CD4-positive, alpha-beta T cell treated with Interleukin-12 subunit alpha and Interleukin-12 subunit beta, for 1 hour (primary cell): ENCODE measurements around the gene MIEN1.
"Not testable (repeated sequence)": the region's sequence is repeated elsewhere in the genome, so short reads cannot be mapped to it uniquely, and the experiment has no call there.

Source experiments
- DNase-seq: peaks from one replicate; pipeline ENCODE4 v3.0.0-alpha.2; 2020

Gene MIEN1, protein sequence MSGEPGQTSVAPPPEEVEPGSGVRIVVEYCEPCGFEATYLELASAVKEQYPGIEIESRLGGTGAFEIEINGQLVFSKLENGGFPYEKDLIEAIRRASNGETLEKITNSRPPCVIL

DNA sequence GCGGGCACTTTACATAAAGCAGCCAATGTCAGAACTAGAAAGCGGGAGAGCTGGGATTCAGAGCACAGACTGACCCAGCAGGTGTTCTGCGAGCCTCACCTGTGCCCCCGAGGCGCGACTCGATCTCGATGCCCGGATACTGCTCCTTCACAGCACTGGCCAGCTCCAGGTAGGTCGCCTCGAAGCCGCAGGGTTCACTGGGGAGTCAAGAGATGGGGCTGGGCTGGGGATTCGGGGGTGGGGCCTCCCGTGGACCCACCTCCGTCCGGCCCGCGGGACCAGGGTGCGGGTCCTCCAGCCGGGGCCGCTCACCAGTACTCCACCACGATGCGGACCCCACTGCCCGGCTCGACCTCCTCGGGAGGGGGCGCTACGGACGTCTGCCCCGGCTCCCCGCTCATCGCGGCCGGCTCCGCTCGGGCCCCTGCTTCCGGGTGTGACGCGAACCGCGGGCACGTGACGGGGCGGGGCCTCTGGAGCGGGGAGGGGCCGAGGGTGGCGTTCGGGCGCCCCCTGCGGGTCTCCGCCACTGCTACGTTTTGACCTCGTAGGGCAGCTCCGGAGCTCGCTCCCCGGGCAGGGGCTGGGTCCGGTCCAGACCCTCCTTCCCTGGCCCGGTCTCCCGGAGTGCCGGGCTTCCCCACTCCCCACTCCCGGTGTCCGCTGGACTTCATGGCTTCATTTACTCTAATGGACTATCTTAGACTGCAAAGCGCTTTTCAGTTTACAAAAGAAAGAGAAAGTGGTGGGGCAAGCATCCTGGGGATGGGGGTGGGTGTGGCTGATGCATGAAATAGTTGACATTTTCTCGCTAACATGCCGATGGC, at the start of gene MIEN1:
Gene MIEN1, minus strand, starts transcription at position 438 of the 827 bp plus-strand sequence. Its CDS starts 37 bp downstream, at position 401.
- peak; percentile 93 for DNase-seq

DNA sequence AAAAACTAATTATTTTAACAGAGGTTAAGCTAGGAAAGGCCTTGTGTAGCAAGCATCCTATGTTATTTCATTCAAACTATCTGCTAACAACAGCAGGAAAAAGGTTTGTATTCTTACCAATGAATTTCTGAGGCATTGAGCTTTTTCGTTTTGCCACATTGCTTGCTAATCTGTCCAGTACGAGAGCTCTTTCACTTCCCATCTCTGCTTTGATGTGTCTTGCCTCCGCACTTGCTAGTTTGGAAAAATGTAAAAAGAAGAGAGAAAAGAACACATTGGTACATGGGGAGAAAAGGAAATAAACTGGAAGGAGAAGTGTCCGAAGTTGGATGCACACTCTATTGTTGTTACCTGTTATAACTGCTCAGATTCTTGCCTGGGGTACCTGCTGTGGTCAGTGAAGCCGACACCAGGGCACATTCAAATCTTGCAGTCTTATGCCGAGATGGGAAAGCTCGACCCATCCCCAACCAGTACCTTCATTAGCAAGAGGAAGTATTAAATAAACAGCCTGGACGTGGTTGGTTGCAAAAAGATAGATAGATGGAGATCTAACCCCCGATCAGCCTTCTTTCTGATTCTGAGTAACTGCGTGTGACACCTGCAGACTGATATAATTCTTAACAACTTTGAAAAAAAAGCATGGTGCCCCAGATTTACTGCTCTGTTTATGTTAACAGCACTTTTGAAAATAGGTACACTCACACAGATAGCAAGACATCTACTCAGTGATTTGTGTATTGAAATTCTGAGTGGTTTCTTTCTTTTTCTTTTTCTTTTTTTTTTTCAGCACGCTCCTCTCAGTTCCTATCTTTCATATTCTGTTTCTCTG, 47.4 kb upstream of the MIEN1 start:
- peak; percentile 57 for DNase-seq

DNA sequence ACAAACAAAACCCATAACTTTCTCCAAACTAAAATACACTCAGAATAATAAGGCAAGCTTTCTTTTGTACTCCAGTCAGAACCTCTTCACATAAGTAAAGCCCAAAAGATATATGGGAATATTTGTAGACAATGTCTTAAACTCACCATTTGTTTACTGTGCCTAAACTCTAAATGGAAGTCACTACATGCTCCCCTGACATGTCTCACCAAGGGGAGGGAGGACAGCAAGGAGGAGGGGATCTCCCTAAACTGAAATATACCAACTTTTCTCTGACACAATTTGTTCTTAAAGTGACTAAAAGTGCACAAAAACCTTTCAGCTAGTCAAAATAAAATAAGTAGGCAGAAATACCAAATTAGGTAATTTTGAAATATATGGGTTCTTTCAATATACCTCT, 45.9 kb upstream of the MIEN1 start:
- peak; percentile 46 for DNase-seq

DNA sequence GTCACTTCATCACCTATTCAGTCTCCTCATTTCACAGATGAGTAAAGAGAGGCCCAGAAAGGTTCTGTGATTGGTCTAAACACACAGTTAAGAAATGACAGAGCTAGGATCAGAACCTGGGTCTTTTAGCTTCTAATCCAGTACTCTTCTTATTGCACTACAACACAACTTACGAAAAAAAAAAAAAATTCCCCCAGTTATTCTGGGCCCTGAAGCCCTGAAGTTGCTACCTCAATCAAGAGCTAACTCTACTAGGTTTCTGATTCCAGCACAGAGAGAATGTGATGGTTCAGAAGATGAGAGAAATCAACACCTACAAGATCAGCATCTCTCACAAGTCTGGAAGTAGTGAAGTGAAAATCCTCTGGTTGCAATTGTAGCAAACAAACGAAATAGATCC, 44.7 kb upstream of the MIEN1 start:
- DNase-seq = no peak

DNA sequence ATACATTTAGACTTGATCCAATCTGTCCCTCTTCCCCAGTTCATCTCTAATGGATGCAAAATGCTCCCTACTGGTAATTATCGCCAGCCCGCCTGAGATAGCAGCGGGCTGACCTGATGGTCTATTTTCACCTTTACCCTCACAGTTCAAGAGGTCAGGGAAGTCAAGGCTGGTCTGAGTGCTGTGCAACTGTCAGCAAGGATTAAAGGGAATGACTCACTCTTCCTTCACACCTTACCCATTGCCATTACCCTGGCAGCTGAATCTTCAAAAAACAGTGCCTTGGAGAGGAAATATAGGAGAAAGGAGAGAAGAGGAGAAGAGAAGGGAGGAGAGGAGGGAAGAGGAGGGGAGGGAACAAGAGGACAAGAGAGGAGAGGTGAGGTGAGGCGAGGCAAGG, 43.7 kb upstream of the MIEN1 start:
- no peak for DNase-seq

DNA sequence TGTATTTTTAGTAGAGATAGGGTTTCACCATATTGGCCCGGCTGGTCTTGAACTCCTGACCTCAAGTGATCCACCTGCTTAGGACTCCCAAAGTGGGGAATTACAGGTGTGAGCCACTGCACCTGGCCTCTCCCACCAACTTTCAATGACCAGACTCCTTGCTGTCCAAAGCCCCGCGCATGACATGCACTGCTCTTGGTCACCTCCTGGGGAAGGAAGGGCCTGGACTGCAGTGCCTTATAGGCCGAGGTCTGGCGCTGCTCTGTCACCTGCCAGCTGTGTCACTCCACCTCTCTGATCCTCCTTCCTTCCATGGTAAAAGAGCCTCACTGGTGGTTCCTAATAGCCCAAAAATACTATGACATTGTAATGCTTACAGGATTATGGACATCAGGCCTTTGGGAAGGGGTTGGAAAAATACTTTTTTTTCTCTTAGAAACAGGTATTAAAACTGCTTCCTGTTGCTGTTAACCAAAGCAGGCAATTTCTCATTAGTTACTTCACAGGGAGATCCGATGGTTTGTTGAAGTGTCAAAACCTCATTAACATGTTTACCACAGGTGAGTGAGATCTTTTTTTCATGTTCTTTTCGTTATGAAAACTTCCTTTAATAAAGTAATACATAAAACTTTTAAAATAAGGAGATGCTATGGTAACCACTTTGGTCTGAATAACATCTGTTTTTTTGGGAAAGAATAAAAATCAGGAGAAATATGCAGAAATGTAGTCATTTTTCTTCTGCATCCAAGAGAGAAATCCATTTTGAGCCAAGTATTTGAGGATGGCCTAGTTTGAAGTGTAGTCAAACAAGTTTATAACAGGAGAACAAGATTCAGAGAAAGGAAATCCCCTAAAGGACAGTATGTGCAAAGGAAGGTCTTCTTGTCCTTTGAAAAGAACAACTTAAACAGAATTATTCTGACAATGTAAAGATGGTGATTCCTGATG, 42.9 kb upstream of the MIEN1 start:
- peak; percentile 50 for DNase-seq

DNA sequence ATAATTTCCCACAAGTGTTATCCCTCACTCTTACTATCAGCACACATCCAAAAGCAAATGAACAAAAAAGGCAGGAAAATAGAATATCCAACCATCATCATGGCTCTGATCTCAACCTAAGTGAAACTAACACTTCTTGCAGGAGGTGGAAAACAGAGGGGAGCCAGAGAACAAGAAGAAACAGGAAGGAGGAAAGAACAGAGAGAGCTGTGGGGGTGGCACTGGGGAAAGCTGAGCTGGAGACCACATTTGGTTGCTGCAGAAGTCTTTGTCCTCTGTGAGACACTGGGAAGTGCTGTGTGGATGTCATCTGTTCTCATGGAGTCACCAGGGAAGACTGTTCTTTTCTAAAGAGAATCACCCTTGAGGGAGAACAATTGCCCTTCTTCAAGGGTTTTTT, 42.1 kb upstream of the MIEN1 start:
- no peak for DNase-seq

DNA sequence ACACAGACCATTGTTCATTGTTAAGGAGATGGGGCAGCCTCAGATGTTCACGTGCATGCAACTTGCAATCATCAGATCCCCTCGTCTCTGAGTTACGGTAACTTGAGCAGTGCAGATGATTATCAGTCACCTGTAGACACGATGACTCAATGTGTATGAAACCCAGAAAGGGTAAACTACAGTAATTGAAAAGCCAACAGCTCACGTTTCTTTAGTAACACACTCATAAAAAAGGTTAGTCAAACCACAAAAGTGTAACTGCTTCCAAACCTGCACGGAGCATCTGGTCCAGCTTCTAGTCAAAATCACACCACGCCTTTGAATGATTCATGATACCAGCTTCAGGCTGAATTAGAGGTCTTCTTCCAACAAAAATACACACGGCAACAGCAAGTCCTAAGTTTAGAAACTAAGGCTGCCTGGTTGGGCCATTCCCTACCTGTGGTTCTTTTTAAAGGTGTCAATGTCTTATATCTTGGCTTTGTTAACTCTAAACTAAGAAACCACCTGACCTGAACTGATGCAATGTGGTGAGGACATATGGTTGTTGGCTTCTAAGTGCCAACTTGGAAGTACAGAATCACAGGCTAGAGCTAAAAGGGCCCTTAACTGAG, 39.7 kb upstream of the MIEN1 start:
- DNase-seq = peak; percentile 75

DNA sequence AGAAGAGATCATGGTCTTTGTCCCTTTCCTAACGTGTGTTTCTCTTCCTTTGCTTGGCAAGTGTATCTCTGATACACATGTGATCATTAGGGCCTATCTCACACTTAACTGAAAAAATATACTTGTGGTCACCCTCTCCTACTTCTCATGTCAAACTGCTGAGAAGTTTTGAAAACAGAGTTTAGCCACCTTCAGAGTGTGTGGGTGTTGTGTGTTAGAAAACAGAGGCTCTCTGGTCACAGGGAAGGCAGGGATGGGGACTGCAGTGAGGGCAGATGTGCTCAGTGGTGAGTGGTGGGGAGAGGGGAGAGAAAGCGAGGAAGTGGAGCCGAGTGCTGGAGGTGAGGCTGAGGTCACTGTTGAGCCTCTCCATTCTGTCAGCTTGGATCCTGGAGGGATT, 36.8 kb upstream of the MIEN1 start:
- no peak for DNase-seq

DNA sequence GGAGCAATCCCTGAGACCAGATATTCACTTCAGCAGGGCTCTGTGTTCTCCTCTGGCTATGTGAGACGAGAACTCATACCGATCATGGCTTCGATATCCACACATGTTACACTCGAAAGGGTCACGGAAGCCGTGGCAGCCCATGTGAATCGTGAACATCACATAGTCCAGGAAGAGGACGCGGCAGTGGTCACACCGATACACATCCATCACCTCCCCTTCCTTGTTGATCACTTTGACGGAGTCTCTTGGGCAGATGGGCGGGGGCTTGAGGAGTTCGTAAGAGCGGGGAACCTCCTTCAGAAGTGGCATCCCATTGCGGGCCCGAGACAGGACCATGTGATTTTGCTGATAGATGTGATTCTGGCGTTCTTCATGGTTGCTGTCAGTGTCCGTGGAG, 35.4 kb upstream of the MIEN1 start:
- DNase-seq = no peak

DNA sequence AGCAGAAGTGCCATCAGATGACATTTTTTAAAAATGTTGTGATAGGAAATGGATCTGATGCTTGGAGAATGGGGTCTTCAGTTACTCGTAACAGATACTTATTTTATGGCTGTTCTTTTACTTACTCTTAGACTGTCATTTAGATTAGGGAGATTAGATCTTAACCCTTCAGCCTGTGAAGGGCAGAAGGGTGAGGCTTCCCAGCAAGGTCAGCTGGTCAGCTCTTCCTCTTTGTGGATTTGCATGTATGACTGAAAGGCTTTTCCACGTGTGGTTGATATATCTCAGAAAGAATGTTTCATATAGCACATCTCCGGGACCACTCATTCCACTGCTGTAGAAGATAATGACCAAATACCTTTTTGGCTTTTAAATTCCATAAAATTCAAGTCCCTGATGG, 34.8 kb upstream of the MIEN1 start:
- no peak for DNase-seq

DNA sequence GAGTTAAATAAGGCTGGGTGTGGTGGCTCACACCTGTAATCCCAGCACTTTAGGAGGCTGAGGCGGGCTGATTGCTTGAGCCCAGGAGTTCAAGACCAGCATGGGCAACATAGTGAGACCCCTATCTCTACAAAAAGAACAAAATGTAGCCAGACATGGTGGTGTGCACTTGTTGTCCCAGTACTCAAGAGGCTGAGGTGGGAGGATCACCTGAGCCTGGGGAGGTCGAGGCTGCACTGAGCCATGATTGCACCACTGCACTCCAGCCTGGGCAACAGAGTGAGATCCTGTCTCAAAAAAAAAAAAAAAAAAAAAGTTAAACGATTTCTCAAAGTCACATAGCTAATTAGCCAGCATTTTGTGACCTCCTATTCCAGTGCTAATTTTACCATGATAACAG, 33.8 kb upstream of the MIEN1 start:
- DNase-seq = not testable (repeated sequence)

DNA sequence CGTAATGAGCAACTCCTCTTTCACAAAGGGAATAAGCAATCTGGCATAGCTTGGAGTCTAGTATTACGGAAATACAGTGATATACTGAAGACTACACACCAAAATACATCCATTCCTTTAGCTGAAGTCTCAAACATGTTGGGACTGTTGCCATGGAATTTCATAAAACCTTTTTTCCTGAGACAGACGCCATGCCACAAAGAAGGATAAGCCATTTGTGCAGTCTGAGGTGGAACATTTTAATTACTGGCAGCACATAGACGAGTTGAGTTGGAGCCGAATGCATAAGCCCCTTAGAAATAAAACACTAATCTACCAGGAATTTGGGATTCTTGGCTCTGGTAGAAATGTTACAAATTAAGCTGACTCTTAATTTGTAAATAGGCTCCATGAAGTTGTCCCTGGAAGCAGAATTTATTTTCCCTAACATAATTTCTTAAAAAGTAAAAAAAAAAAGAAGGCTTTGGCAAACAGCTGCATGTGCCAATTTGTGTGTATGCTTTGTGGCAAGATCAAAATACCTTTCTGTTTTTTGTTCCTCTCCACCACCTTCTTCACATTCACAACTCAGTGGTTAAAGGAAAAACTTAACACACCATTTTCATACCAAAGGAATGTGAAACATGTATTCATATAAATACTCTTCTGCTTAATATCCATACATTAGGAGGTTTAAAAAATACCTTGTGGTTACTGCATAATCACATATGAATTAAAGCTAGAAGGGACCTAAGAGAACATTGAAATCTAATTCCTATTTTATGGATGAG, 32.9 kb upstream of the MIEN1 start:
- DNase-seq = no peak

DNA sequence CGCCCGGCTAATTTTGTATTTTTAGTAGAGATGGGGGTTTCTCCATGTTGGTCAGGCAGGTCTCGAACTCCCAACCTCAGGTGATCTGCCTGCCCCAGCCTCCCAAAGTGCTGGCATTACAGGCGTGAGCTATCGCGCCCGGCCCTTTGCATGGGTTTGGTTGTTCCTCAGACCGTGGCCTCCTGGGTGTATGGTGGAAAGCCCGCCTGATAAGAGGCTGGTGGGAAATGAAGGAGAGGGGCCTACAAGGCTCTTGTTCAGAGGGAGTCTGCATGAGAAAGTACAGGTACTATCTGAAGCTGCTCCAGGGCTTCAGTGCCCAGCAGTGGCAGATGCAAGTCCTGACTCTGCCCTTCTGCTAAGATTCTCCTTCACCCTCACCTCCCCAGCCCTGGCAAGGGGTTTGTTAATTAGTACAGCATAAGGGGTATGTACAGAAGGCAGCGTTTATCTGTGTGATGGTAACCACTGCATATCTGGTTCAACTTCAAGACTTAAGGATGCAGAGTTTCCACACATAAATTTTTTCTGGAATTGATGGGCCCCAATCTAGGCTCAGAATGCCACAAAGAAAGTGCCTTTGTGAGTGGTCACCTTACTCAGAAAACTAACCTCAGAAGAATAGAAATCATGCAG, 31.6 kb upstream of the MIEN1 start:
- DNase-seq = no peak

DNA sequence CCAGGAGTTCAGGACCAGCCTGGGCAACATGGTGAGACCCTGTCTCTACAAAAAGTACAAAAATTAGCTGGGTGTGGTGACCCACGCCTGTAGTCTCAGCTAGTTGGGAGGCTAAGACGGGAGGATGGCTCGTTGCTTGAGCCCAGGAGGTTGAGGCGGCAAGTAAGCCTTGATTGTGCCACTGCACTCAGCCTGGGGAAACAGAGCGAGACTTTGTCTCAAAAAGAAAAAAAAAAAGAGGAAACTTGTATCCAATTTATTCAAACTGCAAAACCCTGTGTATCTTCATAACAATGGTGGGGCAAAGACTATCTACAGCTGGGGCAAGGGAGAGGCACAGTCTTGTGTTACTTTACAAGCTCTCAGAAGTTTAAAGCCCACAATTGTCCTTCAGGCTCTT, 28.9 kb upstream of the MIEN1 start:
- DNase-seq = no peak

DNA sequence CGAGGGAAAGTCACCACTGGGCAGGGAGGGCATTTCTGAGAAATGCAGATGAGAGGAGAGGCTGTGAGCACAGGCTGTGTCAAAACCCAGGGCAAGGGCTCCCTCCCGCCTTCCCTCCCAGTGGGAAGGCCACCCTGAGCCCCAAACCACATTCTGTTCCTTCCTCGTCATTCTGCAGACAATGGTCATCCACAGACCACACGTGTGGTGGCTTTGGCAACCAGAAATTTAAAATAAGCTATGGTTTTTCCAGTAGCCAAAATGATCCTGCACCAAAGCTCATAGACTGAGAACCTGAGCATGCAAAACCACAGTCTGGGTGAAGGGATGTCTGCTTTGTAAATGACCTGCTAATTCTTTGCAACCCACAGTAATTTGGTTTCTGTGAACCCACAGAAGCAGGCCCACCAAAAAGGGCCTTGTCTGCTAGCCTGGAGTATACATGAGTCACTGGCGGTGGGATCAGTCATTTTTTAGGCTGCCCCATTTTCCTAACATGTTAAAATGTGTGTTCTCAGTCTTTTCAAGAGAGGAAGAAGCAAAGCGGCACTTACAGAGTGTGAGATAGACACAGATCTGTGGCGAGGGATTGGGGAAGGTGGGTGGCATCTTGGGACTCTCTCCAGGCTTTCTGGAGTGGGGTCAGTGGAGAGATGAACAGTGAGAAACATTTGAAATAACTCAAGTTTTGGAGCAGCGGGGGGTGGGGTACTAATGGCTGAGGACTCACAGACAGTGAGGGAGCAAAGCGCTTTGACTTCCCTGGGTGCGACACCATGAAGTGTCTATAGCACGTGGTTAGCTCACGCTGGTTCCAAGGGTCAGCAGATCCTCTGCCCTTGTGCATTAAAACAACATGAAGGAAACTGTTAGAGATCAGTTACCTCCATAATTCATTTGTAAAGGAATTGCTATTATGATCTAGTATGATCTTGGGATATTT, 27.9 kb upstream of the MIEN1 start:
- peak; percentile 70 for DNase-seq

DNA sequence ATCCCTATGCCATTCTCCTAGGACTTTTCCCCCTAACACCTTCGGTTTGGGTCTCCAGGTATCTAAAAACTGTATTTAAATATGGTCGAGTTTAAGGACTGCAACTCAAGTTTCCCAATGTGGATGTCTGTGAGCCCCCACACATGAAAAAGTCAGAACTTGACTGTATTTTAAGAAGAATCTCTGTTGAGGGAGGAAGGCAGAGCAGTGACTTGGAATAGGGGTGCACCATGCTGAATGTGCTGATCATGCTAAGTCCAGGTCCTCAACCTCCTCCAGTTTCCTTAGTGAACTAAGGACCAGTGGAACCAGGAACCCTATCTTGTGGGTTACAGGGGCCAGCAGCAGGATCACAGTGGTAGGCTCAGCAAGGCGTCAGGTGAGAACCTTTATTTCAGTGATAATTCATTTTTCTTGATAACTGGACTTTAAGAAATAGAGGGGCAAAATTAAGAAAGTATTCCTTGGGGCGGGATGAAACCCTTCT, 26.9 kb upstream of the MIEN1 start:
- DNase-seq = no peak

DNA sequence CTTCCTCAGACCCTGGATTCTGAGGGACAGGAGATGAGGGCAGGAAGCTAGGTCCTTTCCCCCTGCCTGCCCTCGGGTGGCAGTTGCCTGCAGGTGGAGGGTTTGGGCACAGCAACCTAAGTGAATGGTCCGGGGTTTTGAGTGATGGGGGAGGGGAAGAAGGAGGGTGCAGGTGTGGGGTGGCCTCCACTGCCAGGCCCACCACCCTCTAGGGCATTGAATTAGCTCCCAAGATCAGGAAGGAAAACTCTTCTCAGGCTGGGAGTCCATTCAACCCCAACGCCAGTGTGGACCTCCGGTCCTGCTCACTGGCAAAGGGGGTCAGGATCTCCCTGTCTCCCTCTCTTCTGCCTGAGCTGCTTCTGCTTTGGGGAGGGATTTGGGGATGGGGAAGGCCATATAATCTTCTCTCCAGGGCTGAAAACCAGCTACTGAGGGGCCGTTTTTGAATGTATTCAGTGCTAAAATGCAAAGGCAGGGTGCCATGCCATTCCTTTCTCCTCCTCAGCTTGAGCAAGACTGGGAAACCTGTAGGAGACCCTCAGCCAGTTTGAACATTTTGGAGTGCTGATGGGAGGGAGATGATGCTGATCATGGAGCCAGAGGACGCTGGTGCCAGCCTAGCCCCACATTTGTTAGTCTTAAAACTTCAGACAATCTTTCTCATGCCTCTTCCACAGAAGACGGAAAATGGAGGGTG, 26.2 kb upstream of the MIEN1 start:
- no peak for DNase-seq
